ENCODE data around the gene CGB7.
A peak's percentile ranks its signal among the peaks of the same experiment; 100 is the strongest.
"Not testable (repeated sequence)": the region's sequence is repeated elsewhere in the genome, so short reads cannot be mapped to it uniquely, and the experiment has no call there.

The CGB7 gene

DNA sequence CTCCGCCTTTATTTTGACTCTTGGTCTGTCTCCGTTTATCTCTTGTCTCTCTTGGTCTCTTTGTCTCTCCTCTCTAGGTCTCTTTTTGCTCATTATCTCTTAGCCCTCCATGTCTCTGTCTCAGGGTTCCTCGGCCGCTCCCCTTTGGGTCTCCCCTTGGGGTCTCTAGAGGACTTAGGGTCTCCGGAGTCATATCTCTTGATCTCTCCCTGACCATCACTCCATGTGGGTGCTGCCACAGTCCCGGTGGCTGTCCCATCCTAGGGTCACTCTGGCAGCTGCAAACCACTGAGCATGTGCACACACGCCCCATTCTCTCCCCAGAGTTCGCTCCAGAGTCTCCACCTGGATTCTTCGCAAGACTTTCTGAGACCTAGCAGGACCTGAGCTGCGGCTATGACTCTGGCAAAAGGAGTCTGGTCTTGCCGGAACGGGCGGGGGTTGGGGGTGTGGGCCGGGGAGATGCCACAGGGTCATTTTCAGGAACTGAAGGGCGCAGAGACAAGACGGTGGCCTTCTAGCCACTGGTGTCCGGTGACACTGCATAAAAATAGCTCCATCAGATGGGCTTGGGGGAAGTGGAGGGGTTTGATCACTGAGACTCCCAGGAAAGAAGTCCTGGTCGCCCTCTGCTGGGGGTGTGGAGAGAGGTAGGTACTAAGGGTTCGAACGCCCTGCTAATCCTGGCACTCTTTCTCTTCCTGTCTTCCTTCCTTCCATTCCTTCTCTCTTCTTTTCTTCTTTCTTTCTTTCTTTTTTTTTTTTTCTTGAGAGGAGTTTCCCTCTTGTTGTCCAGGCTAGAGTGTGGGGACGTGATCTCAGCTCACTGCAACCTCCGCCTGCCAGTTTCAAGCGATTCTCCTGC, 16.2 kb upstream of the CGB7 start:
- DNase-seq, result no peak

DNA sequence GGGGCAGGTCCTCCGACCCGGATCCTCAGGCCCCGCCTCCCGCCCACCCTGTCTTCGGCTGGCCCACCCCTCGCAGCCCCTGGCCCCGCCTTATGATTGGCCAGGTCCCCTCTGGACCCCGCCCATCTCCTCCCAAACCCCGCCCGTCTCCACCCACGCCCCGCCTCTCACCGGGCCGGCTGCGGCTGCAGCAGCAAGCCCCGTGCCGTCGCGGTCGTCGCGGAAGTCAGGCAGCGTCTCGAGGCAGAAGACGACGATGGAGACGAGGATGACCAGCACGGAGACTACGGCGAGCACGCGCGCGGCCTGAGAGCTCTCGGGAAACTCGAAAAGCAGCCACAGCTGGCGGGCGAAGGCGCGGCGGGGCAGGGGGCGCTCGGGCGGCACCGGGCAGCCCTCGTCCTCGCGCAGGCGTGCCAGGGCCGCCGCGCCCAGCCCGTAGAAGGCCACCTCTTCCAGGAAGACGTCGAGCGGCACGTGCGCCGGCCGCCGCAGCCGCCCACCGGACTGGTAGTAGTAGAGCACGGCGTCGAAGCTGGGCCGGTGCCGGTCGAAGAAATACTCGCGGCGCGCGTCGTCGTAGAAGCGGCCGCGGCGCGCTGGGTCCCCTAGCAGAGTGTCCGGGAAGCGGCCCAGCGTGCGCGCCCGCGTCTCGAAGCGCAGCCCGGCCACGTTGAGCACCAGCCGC, 14.5 kb upstream of the CGB7 start:
- no peak for DNase-seq

DNA sequence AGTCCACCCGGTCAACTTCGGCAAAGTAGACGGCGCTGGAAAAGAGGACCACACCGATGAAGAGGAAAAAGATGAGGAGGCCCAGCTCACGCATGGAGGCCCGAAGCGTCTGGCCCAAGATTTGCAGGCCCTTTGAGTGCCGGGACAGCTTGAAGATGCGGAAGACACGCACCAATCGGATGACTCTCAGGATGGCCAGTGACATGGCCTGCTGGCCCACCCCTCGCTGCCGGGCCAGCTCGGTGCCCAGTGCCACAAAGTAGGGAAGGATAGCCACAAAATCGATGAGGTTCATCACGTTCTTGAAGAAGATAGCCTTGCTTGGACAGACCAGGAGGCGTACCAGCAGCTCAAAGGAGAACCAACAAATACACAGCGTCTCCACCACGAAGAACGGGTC, 12.9 kb upstream of the CGB7 start:
- no peak for DNase-seq

DNA sequence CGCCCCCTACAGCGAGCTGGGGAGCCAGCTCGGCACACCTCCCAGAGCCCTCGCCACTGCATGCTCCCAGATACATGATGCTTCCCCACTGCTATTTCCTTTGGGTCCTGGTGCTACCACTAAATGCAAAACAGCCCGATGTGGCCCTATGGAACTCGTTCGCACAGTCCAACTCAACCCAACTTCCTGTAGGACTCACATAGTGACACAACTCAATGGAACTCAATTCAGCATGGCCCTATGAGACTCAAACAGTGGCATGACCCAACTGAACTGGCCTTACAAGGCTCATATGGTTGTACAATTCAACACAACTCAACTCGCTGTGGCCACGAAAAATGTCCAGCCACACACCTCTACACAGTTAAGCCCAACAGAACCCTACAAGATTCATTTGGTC, 11.5 kb upstream of the CGB7 start:
- no peak for DNase-seq

DNA sequence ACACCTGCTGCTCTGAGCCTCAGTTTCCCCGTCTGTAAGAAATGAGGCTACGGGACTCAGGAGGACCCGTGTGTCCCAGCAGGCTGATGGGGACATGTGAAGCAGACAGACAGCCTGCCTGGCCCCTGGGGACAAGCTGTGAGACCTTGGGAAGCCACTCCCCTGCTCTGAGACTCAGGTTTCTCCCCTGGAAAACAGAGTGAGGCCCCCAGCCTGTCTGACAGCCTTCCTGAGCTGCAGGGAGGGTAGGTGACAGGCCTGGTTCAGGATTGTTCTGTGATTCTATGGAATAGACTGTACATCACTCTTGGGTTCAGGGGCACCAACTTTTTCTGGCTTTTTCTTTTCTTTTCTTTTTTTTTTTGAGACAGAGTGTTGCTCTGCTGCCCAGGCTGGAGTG, 10.0 kb upstream of the CGB7 start:
- DNase-seq, result no peak

DNA sequence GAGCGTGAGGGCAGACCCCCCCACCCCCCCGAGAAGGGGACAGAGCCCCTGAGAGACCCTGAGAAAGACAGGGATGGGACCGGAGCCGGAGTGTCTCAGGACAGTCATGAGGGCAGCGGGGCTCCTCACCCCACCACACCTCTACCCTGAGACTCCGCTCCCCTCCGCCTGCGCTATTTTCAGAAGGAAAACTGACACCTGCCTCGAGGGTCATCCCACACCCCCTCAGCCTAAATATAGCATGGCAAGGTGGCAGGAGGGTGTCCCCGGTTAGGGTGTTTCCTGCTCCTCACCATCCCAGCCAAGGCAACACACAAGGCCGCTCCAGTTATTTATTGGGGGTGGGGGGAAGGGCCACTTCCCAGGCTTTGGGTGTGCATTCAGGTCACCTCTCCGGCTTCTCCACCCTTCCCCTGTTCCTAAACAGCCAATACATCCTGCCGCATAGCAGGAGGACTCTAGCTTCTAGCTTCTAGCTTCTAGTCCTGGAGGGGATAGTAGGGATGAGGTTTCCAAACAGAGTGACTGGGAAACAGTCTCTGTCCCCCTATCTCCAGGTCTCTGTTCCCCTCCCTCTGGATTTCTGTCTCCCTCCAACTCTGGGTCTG, 8.5 kb upstream of the CGB7 start:
- no peak for DNase-seq

DNA sequence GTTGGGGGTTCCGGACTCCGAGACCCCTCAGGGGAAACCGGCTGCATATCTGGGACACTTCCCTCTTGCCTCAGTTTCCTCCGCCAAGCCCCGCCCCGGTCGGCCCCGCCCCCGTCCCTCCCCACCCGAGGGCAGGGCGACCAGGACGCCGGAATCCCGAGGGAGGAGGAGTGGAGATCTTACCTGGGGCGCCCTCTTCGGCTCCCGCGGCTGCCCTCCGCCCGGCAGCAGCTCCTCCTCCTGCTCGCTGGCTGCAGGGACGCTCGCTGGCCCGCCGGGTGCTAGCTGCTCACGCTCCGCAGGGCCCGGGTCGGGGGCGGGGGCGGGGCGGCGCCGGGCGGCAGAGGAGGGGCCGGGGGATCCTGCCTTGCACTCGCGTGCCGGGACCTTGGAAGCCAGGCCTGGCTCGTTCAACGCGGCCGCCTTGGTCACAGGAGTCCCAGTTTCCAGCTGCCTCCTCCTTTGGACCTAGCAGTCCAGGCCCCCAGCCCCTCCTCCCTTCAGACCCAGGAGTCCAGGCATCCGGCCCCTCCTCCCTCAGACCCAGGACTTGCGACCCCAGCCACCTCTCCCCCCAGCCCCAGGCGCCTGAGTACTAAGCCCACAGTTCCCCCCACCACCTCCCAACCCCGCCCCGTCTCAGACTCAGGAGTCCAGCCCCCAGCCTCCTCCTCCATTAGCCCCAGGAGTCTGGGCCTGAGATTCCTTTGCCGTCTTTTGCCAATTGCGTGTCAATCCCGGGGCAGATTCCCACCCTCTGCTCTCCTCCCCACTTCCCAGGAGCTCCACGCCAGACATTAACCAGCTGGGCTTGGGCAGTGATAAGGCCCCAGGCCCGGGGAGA, 7.4 kb upstream of the CGB7 start, which contains the start of gene NTF4:
Gene NTF4 (minus strand): TSS at position 51 of the 844 bp plus-strand sequence. CDS start 2,821 bp downstream, outside the sequence.
- no peak for DNase-seq

DNA sequence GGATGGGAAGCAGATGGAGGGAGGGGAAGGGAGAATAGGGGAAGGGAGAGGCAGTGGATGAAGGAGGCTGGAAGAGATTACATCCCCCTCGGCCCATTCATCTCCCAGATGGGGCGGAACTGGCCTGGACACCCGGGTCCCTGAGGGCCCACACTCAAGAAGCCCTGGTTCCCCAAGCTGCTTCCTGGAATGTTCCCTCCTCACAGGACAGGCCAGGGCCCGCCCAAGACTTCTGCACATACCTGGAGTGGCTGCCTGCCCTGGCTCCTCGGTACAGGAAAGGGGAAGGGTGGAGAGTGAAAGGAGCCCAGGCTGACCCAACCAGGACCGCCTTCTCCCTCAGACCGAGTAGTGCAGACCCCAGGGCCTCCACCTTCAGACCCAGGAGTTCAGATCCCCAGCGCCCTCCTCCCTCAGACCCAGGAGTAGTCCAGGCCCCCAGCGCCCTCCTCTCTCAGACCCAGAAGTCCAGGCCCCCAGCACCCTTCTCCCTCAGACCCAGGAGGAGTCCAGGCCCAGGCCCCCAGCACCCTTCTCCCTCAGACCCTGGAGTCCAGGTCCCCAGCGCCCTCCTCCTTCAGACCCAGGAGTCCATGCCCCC, 6.6 kb upstream of the CGB7 start:
- DNase-seq, result no peak

DNA sequence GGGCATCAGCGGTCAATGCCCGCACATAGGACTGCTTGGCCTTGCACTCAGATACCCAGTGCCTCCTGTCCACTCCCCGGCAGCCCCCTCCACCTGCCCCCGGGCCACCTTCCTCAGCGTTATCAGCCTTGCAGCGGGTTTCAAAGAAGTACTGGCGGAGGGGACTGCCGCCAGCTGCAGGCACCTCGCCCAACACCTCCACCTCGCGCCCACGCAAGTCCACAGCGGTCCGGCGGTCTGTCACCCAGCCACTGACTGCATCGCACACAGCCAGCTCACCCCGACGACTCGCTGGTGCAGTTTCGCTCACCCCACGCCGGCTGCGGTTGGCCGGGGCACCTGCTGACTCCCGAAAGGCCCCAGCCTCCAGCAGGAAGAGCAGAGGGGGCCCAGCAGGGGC, 3.9 kb upstream of the CGB7 start:
- DNase-seq, result no peak

DNA sequence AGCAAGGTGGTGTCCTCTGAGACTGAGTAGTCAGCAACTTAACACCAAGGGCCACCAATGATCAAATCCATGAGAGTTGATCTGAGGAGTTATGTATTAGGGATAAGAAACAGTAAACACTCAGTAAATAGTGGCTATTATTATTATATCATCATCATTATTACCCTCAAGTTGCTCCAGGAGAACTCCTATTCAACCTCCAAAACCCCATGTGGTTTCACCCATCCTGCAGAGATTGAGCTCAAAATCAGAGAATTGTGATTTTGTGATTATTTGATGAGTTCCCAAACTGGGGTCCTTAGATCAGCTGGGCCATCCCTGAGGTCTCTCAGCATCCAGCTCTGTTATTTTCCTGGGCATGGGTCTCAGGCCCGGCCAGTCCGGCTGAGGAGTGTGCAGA, 3.5 kb upstream of the CGB7 start:
- no peak for DNase-seq

DNA sequence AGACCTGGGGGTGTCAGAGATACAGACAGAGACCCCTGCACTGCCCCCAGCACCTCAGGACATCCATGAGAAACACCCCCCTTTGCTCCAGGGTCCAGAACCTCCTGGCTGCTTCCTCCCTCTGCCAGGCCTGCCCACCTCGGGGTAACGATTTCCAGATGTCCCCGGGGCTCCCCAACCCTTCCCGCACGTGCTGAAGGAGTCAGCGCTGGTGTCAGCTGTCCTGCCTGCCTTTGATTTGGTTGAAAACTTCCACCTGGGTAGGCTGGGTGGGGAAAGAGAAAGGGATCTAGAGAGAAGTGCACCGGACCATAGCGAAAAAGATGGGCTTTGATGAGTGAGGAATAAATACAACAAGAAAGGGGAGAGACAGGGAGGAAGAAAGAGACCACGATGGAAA, 1.5 kb upstream of the CGB7 start:
- DNase-seq, result no peak

DNA sequence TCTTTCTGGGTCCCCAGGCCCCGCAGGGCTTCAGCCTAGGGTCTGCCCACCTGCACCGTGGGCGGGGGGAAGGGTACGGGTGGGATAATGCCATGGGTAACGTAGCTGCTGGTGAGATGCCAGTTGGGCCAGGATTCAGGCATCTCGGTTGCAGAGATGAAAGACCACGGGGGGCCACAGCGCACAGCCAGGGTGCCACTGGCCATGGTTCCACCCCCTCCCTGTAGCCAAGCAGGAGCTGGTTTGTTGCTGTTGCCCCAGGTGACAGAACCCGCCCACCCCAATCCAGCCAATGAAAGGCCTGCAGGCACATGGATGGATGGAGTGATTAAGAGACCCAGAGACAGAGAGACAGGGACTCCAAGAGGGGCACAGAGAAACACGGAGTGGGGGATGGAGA, 1.0 kb upstream of the CGB7 start:
- peak; percentile 54 for DNase-seq

DNA sequence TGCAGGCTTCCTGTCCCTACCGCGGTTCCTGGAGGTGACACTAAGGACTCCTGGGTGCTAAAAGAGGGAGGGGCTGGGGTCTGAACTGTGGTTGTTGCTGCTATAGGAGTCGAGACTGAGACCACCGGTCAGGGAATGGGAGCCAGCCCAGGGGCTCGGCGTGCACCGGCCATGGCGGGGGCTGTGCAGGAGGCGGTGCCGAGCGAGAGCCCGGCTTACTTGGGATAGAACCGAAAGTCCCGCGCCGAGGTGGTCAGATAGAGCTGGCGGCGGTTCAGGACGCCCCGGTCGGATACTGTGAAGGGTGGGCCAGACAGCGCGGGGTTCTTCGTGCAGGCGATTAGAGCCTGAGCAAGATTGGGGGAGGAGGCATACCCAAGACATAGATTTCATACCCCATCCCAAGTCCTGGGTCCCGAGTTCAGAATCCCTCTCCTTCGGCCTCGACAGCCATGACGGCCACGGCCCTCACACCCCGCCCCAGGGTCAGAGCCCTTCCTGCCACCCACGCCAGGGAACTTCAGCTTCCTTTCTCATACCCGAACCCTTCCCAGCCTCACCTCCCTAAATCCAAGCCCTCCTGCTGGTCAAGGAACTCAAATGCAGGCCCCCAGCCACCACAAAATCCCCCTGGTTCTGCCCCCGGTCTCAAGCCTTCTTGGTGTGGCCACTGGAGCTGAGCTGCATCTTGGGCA, 500 bp downstream of the CGB7 start:
- not testable (repeated sequence) for DNase-seq

DNA sequence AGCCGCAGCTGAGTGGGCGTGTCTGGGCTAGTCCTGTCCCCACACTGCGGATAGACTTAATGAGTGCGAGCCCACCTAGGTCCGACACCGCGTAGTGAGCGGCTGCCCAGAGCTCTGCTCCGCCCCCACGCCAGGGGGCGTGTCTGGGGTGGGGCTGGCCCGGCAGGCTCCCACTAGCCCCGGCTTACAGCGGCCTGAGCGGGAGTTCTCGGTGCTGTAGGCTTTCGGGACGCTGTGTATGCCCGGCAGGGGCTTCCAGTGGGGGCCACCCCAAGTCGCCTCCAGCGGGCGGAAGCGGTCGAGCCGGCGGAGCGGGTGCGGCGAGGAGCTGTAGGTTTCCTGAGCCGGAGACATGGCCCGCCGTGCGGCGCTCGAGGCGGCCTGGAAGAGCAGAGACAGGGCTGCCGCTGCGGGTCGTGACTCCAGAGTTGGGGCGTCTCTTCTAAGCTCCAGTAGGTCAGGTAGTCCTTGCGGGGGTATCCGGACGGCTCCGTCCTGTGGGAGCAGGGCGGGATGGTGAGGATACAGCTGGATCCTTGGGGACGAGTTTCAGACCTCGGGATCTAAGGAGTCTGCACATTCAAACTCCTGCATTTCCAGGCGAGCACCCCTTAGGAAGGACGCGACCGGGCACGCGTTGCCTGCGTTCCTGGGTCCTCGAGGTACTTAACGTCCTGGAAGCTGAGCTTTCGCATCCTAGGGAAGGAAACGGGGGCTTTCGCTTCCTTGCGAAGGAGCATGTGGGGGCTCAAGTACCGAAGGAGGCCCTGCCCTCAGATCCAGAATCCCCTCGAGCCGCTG, 1.2 kb downstream of the CGB7 start:
- DNase-seq, result no peak

DNA sequence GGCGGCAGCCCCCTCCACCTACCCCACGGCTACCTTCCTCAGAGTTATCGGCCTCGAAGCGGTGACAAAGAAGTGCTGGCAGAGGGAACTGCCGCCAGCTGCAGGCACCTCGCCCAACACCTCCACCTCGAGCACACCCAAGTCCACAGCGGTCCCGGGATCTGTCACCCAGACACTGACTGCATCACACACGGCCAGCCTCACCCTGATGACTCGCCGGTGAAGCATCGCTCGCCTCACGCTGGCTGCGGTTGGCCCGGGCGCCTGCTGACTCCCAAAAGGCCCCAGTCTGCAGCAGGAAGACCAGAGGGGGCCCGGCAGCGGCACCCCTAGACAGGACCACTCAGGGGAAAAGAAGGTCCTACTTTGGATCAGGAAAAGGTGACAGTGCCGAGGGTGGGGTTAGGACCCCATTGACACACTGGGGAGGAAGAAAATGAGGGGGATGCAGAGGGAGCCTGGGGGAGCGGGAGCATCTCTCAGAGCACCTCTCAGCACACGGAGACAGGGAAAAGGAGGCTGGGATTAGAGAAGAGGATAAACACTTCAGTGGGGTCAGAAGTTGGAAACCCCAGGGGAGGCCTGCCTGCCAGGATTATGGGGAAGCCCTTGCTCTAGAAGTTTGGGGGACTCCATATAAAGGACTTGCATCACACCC, 7.0 kb downstream of the CGB7 start:
- DNase-seq, result not testable (repeated sequence)

DNA sequence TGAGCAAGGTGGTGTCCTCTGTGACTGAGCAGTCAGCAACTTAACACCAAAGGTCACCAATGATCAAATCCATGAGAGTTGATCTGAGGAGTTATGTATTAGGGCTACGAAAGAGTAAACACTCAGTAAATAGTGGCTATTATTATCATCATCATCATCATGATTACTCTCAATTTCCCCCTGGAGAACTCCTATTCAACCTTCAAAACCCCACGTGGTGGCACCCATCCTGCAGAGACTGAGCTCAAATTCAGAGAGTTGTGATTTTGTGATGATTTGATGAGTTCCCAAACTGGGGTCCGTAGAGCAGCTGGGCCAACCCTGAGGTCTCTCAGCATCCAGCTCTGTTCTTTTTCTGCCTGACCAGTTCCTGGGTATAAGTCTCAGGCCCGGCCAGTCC, 7.7 kb downstream of the CGB7 start:
- DNase-seq, result not testable (repeated sequence)

DNA sequence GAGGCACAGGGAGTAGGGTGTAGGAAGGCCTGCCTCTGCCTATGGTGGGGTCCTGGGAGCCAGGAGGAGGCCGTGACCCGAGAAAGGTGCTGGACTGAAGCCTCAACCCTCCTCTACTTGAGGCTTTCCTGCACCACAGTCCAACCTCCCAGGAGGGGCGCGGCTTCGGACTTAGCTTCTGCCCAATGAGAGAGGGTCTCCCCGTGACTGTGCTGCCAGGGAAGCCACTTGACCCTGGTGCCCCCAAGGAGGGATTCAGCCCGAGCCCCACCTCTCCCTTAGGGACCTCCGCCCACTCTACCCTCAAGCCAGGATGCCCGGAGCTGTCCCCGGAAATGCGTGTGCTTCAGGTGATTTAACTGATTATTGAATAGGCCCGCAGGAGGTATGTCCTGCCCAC, 8.5 kb downstream of the CGB7 start, which contains the start of gene CGB8:
Gene CGB8 (minus strand): TSS at position 101 of the 400 bp plus-strand sequence. CDS start 372 bp downstream, outside the sequence.
- DNase-seq, result not testable (repeated sequence)

DNA sequence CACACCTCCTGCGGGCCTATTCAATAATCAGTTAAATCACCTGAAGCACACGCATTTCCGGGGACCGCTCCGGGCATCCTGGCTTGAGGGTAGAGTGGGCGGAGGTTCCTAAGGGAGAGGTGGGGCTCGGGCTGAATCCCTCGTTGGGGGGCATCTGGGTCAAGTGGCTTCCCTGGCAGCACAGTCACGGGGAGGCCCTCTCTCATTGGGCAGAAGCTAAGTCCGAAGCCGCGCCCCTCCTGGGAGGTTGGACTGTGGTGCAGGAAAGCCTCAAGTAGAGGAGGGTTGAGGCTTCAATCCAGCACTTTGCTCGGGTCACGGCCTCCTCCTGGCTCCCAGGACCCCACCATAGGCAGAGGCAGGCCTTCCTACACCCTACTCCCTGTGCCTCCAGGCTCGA, 14.0 kb downstream of the CGB7 start, which contains the start of gene CGB5:
Gene CGB5 (plus strand): TSS at position 301 of the 400 bp plus-strand sequence. CDS start 362 bp downstream, outside the sequence.
- DNase-seq, result not testable (repeated sequence)

DNA sequence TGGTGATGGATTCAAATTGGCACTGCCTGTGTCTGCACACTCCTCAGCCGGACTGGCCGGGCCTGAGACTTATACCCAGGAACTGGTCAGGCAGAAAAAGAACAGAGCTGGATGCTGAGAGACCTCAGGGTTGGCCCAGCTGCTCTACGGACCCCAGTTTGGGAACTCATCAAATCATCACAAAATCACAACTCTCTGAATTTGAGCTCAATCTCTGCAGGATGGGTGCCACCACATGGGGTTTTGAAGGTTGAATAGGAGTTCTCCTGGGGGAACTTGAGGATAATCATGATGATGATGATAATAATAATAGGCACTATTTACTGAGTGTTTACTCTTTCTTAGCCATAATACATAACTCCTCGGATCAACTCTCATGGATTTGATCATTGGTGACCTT, 14.9 kb downstream of the CGB7 start:
- DNase-seq, result not testable (repeated sequence)

DNA sequence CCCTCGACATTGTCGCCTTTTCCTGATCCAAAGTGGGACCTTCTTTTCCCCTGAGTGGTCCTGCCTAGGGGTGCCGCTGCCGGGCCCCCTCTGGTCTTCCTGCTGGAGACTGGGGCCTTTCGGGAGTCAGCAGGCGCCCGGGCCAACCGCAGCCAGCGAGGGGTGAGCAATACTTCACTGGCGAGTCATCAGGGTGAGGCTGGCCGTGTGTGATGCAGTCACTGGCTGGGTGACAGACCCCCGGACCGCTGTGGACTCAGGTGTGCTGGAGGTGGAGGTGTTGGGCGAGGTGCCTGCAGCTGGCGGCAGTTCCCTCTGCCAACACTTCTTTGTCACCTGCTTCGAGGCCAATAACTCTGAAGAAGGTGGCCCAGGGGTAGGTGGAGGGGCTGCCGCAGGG, 15.4 kb downstream of the CGB7 start:
- no peak for DNase-seq

Measured in stimulated activated CD4-positive, alpha-beta T cell treated with anti-CD3 and anti-CD28 coated beads, Interleukin-1b, Interleukin-23, amount 100 ng/mL, for 48 hours (primary cell).